GM12872 (cell line): ENCODE measurements around the gene RALBP1.

Source experiments
- CTCF ChIP-seq: IDR thresholded peaks from 3 replicates; pipeline ENCODE4 v1.5.1; 2011; ENCODE audit warnings: low read depth, mild to moderate bottlenecking, low read length, moderate library complexity; ENCODE audit not compliant: insufficient read depth

Gene RALBP1

GRCh38 chr18:9482790-9483189 lies 7.5 kb downstream of the RALBP1 start:
- no peak for TF ChIP-seq CTCF

GRCh38 chr18:9483526-9483925 lies 8.2 kb downstream of the RALBP1 start:
- TF ChIP-seq CTCF: no peak

GRCh38 chr18:9488538-9488937 lies 13.2 kb downstream of the RALBP1 start:
- TF ChIP-seq CTCF: no peak

GRCh38 chr18:9494778-9495331 lies 19.5 kb downstream of the RALBP1 start:
- TF ChIP-seq CTCF: no peak

GRCh38 chr18:9495465-9495864 lies 20.2 kb downstream of the RALBP1 start:
- TF ChIP-seq CTCF: no peak

- TF ChIP-seq CTCF: no peak
Observed at GRCh38 chr18:9495916-9496705, 20.8 kb downstream of the RALBP1 start.

- no peak for TF ChIP-seq CTCF
Observed at GRCh38 chr18:9506046-9506792, 30.9 kb downstream of the RALBP1 start.
